GM19238 (cell line): ENCODE results near the gene TUT1.
"Not testable (repeated sequence)": the region's sequence is repeated elsewhere in the genome, so short reads cannot be mapped to it uniquely, and the experiment has no call there.

ENCODE experiments used
- DNase-seq: peaks from one replicate; pipeline ENCODE4 v3.0.0; 2011; ENCODE audit warnings: low spot score; ENCODE audit not compliant: insufficient read length

TUT1 gene

GRCh38 chr11:62605467-62605866 lies 14.1 kb upstream of the TUT1 start:
- DNase-seq = no peak

GRCh38 chr11:62604460-62605120 lies 13.3 kb upstream of the TUT1 start:
- no peak for DNase-seq

GRCh38 chr11:62603776-62604299 lies 12.5 kb upstream of the TUT1 start:
- no peak for DNase-seq

GRCh38 chr11:62603072-62603408 lies 11.7 kb upstream of the TUT1 start:
- DNase-seq = no peak

GRCh38 chr11:62602141-62603071 lies 11.1 kb upstream of the TUT1 start:
- DNase-seq = no peak

- peak; percentile 96 for DNase-seq
Measured at GRCh38 chr11:62601372-62602140, 10.2 kb upstream of the TUT1 start, which contains the start of gene MTA2. Gene MTA2, minus strand, starts transcription at chr11:62601865. Its CDS starts 415 bp downstream, at chr11:62601450.

- no peak for DNase-seq
Measured at GRCh38 chr11:62601122-62601371, 9.7 kb upstream of the TUT1 start.

GRCh38 chr11:62600367-62601121 lies 9.2 kb upstream of the TUT1 start:
- no peak for DNase-seq

GRCh38 chr11:62599901-62600300 lies 8.6 kb upstream of the TUT1 start:
- no peak for DNase-seq

GRCh38 chr11:62599069-62599696 lies 7.9 kb upstream of the TUT1 start:
- DNase-seq = peak; percentile 97

- DNase-seq = no peak
Measured at GRCh38 chr11:62595124-62595523, 3.8 kb upstream of the TUT1 start.

- no peak for DNase-seq
Measured at GRCh38 chr11:62593434-62594044, 2.2 kb upstream of the TUT1 start.

GRCh38 chr11:62592989-62593421 lies 1.7 kb upstream of the TUT1 start:
- no peak for DNase-seq

- DNase-seq = no peak
Measured at GRCh38 chr11:62592146-62592815, 958 bp upstream of the TUT1 start.

- no peak for DNase-seq
Measured at GRCh38 chr11:62588966-62589637, 2.2 kb downstream of the TUT1 start.

- DNase-seq = not testable (repeated sequence)
Measured at GRCh38 chr11:62585356-62585755, 6.0 kb downstream of the TUT1 start.

- not testable (repeated sequence) for DNase-seq
Measured at GRCh38 chr11:62581735-62582134, 9.6 kb downstream of the TUT1 start.

- DNase-seq = no peak
Measured at GRCh38 chr11:62580959-62581715, 10.2 kb downstream of the TUT1 start.
